Gastroesophageal sphincter (tissue), 4 donors: ENCODE measurements around the gene A4GALT. TPM values are rescaled to one million over a fixed set of nuclear protein-coding genes. Genes with fewer than 3 reads are reported as not detected.

Experiments used
- ATAC-seq: fragments of 150-250 bp; one replicate; pipeline ENCODE4 v1.9.1; 2016; ENCODE audit warnings: mild to moderate bottlenecking, moderate library complexity
- H3K27ac ChIP-seq, 4 donors: fragments of 200-600 bp; sonication (generic) in 3 of 4; 1 replicate in 3 of 4; 2 replicates in 1 of 4; pipeline ENCODE4 v1.5.1; 2016 to 2019
- H3K27me3 ChIP-seq: fragments of 200-600 bp; sonication (generic); one replicate; pipeline ENCODE4 v1.5.1; 2019
- H3K36me3 ChIP-seq, 2 donors: fragments of 200-600 bp; sonication (generic); one replicate each; pipeline ENCODE4 v1.5.1; 2019; ENCODE audit warnings: control low read depth in 1 of 2
- H3K4me1 ChIP-seq, 3 donors: fragments of 200-600 bp; sonication (generic); 1 replicate in 2 of 3; 2 replicates in 1 of 3; pipeline ENCODE4 v1.5.1; 2016 to 2019; ENCODE audit warnings: control low read depth in 2 of 3
- H3K4me3 ChIP-seq, 2 donors: fragments of 200-600 bp; sonication (generic); one replicate each; pipeline ENCODE4 v1.5.1; 2019; ENCODE audit warnings: mild to moderate bottlenecking in 1 of 2, moderate library complexity in 1 of 2
- H3K9me3 ChIP-seq, 3 donors: fragments of 200-600 bp; sonication (generic); one replicate each; pipeline ENCODE4 v1.5.1; 2017 to 2019; ENCODE audit warnings: control low read depth in 2 of 3
- EP300 ChIP-seq: sonication (generic); formaldehyde crosslinking; IDR thresholded peaks from one replicate; pipeline ENCODE4 v1.6.1; 2017; ENCODE audit warnings: antibody characterized with exemption, mild to moderate bottlenecking
- POLR2A ChIP-seq, 2 donors: fragments of 450-650 bp; IDR thresholded peaks; one replicate each; pipeline ENCODE4 v1.6.1; 2017; ENCODE audit warnings: antibody characterized with exemption in 2 of 2, mild to moderate bottlenecking in 2 of 2, moderate library complexity in 1 of 2
- POLR2AphosphoS5 ChIP-seq: sonication (generic); formaldehyde crosslinking; IDR thresholded peaks from one replicate; pipeline ENCODE4 v1.6.1; 2017; ENCODE audit warnings: antibody characterized with exemption
- WGBS, 2 donors: methylation state at CpG; one replicate each; pipeline ENCODE4 v1.1.5; 2018; ENCODE audit warnings: low coverage in 1 of 2; 5-methylcytosine and 5-hydroxymethylcytosine counted together
- total RNA-seq, 4 donors: library from RNA; depleted of rRNA; stranded (reverse); fragments of >200 nt; gene quantifications; one replicate each; pipeline ENCODE4 v1.1.0, GENCODE V29; 2016
- TF ChIP-seq, protein P1 (sequence below), 4 experiments: fragments of 200-600 bp in 2 of 4; fragments of 450-650 bp in 2 of 4; sonication (generic) in 1 of 4; IDR thresholded peaks; one replicate each; pipeline ENCODE4 v1.5.1; 2017 to 2019; ENCODE audit warnings: antibody characterized with exemption in 4 of 4, mild to moderate bottlenecking in 2 of 4, moderate library complexity in 2 of 4

Gene A4GALT
- total RNA-seq, 4 donors from 2014 or later, result 36.9 to 70.9 (median 55.3) TPM

DNA sequence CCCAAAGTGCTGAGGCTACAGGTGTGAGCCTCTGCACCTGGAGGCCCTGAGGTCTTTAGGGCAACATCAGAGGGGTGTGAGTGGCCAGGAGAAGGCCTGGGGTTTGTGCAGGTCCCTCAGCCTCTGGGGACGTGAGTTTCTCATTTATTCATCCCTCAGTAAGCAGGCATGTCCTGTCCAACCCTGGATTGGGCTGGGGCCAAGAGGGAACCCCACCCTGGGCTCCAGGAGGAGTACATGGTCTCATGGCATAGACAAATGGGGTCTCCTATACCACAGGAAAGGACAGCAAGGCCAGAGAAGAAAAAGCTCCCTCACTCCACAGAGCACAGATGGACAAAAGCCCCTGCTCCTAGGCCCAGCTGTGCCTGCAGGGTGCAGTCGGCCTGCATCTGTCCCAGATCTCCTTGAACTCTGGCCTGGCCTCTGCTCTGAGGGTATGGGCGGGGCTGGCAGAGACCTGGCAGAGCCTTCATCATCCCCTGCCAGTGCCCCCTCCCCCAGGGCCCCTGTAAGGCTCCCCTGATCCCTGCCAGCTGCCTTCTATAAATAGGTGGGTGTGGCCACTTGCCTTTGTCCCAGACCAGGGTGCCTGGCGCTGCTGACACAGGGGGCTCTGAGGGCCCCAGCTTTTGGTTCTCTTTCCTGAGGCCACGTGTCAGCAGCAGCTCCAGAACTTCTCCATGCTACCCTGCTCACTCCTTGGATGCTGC lies 34.6 kb downstream of the A4GALT start:
- peak overlapping the region; percentile 30 to 98 (median 90) for H3K27ac ChIP-seq
- no peak for TF ChIP-seq EP300
- TF ChIP-seq, protein P1, sequence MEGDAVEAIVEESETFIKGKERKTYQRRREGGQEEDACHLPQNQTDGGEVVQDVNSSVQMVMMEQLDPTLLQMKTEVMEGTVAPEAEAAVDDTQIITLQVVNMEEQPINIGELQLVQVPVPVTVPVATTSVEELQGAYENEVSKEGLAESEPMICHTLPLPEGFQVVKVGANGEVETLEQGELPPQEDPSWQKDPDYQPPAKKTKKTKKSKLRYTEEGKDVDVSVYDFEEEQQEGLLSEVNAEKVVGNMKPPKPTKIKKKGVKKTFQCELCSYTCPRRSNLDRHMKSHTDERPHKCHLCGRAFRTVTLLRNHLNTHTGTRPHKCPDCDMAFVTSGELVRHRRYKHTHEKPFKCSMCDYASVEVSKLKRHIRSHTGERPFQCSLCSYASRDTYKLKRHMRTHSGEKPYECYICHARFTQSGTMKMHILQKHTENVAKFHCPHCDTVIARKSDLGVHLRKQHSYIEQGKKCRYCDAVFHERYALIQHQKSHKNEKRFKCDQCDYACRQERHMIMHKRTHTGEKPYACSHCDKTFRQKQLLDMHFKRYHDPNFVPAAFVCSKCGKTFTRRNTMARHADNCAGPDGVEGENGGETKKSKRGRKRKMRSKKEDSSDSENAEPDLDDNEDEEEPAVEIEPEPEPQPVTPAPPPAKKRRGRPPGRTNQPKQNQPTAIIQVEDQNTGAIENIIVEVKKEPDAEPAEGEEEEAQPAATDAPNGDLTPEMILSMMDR (IDR thresholded peaks at IDR 0.05), result peak in 1 of 4 experiments; percentile 27
- peak; percentile 15 for TF ChIP-seq POLR2AphosphoS5
- TF ChIP-seq POLR2A (IDR thresholded peaks at IDR 0.05), result no peak
- H3K4me1 ChIP-seq, result peaks cover 10 to 94% (median 77%) of the 10 kb centered on the region in 3 donors
- H3K9me3 ChIP-seq, result no peaks in the 10 kb centered on the region
- 16 to 17% methylated on average over 1 to 2 of the region's 5 CpGs for WGBS, 2 donors
- H3K4me3 ChIP-seq, result no peak overlapping the region
- peaks cover 0 to under 1% of the 10 kb centered on the region in 2 donors for H3K36me3 ChIP-seq
- no peak for ATAC-seq
- no peaks in the 10 kb centered on the region for H3K27me3 ChIP-seq

DNA sequence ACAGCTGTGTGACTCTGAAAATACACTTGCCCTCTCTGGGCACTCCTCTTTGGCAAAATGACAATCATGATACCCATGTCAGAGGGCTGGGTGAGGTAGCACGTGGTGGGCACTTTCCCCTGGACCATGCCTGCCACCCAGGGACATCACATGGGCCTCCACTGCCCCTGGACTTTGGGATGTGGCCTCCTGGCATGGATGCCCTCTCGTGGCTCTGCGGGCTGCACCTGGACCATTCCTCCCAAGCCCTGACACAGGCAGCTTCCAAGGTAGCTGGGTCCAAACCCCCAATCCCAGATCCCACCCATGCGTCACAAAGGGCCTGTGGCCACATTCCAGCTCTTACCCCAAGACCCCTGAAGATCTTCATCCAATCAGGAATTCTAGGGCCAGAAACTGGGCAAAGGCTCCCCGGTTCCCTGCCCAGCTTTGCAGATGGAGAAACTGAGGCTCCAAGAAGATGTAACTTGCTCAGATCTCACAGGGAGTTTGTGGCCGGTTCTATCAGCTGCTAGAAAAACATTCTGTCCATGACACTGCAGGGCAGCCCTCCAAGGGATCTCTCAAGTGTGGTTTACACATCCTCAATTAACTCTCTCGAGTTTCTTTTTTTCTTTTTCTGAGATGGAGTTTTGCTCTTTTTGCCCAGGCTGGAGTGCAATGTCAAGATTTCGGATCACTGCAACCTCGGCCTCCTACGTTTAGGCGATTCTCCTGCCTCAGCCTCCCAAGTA lies 36.0 kb downstream of the A4GALT start:
- peaks cover 10 to 90% (median 79%) of the 10 kb centered on the region in 3 donors for H3K4me1 ChIP-seq
- H3K27me3 ChIP-seq, result no peaks in the 10 kb centered on the region
- peak overlapping the region; percentile 59 to 98 (median 90) for H3K27ac ChIP-seq
- TF ChIP-seq, protein P1 (IDR thresholded peaks at IDR 0.05), result no peak
- no peak for TF ChIP-seq POLR2A (IDR thresholded peaks at IDR 0.05)
- no peak for TF ChIP-seq POLR2AphosphoS5
- no peaks in the 10 kb centered on the region for H3K9me3 ChIP-seq
- no peak overlapping the region for H3K4me3 ChIP-seq
- WGBS, 2 donors, result 48 to 59% methylated on average over 5 to 6 of the region's 11 CpGs
- no peak for ATAC-seq
- no peaks in the 10 kb centered on the region for H3K36me3 ChIP-seq

DNA sequence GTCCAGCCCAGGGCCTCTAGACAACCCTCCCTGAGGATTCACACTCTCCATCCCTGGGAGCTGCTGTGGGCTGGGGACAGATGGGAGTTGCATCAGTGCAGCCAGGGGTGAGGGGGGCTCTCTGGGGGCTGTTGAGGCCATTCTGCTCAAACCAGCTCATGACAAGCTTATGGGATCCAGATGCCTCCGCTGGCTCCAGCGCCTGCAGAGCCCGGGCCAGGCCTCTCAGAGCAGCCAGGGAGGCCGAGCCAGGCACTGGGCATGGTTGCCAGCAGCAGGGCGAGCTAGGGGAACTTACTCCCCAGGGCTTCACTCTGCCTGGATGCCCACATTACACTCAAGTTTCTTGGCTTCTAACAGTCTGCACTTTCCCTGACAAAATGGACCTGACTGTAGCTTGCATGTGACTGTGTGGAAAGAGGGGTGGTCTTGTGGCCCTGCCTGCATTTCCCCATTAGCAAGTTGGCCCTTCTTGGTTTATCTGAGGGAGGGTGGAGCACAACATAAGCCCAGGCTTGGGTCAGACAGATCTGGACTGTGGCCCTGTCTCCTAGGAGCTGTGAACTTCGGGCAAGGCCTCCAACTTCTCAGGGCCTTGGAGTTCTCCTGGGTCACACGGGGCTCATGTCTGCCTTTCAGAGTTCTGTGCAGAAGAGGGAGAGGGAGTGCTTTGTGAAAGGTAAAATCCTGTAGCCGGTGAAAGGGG lies 36.9 kb downstream of the A4GALT start:
- Histone ChIP-seq H3K4me1 (peaks cover 8 to 86% (median 70%) of the 10 kb centered on the region in 3 donors), H3K27me3 (no peaks in the 10 kb centered on the region), H3K36me3 (no peaks in the 10 kb centered on the region), H3K27ac (peak overlapping the region; percentile 59 to 98 (median 90)), H3K4me3 (no peak overlapping the region), H3K9me3 (no peaks in the 10 kb centered on the region)
- WGBS, 2 donors, result 20% methylated on average over 3 of the region's 8 CpGs; no CpG with 5 or more reads in 1 of the 2 donors
- ATAC-seq, result peak; percentile 47
- TF ChIP-seq POLR2AphosphoS5 (peak; percentile 52), EP300 (no peak), POLR2A (IDR thresholded peaks at IDR 0.05) (no peak)
- TF ChIP-seq, protein P1 (IDR thresholded peaks at IDR 0.05), result no peak

DNA sequence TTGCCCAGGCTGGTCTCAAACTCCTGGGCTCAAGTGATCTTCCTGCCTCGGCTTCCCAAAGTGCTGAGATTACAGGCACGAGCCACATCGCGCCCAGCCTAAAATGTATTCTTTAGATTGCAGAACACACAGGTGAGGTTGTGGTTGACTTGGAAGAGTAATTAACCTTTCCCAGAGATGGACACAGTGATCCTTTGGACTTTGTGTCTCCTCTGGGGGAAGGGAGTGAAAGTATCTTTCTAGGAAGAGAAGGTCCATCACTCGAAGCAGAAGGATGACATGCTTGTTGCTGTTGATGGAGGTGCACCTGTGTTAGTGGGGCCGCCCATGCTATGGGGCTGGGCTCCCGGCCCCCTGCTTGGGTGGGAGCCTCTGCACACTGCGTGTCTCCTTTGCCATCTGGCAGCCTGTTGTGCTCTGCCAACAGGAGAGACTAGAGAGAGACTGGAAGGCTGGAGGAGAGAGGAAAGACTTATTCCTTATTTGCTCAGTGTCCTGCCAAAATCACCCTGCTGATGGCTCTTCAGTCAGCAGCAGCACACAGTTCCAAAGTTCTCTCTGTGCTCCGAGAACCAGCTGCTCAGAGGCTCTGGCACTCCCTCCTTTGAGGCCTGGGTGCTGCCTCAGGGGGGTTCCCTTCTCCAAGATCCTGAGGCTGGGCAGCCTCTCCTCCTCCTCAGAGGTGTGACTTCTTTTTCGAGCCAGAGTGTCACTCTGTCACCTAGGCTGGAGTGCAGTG lies 38.4 kb downstream of the A4GALT start:
- TF ChIP-seq POLR2A (IDR thresholded peaks at IDR 0.05), result no peak
- TF ChIP-seq EP300, result no peak
- TF ChIP-seq, protein P1 (IDR thresholded peaks at IDR 0.05), result no peak
- no peak for TF ChIP-seq POLR2AphosphoS5
- Histone ChIP-seq H3K9me3 (no peaks in the 10 kb centered on the region), H3K36me3 (no peaks in the 10 kb centered on the region), H3K4me3 (no peak overlapping the region), H3K27me3 (no peaks in the 10 kb centered on the region), H3K27ac (peak overlapping the region; percentile 45 to 98 (median 90)), H3K4me1 (peaks cover 4 to 82% (median 60%) of the 10 kb centered on the region in 3 donors)
- no peak for ATAC-seq
- WGBS, 2 donors, result 57% methylated on average over 2 to 10 of the region's 10 CpGs
